Lower leg skin (tissue), 3 donors: ENCODE measurements around the gene AK2.

Source experiments
- CTCF ChIP-seq, 3 donors: fragments of 450-650 bp; IDR thresholded peaks; one replicate each; pipeline ENCODE4 v1.5.1; 2016; ENCODE audit warnings: antibody characterized with exemption in 3 of 3, mild to moderate bottlenecking in 3 of 3, moderate library complexity in 2 of 3
- POLR2A ChIP-seq, 2 donors: fragments of 450-650 bp; IDR thresholded peaks; one replicate each; pipeline ENCODE4 v1.6.1; 2016 to 2017; ENCODE audit warnings: antibody characterized with exemption in 2 of 2, mild to moderate bottlenecking in 1 of 2, moderate library complexity in 1 of 2

GRCh38 chr1:32958827-32959226 is 77.9 kb downstream of the AK2 start:
- TF ChIP-seq CTCF (IDR thresholded peaks at IDR 0.05) (no peak), POLR2A (IDR thresholded peaks at IDR 0.05) (no peak)
